ENCODE results near the gene MRPS12.
"Not testable (repeated sequence)": the region's sequence is repeated elsewhere in the genome, so short reads cannot be mapped to it uniquely, and the experiment has no call there.

MRPS12 gene

DNA sequence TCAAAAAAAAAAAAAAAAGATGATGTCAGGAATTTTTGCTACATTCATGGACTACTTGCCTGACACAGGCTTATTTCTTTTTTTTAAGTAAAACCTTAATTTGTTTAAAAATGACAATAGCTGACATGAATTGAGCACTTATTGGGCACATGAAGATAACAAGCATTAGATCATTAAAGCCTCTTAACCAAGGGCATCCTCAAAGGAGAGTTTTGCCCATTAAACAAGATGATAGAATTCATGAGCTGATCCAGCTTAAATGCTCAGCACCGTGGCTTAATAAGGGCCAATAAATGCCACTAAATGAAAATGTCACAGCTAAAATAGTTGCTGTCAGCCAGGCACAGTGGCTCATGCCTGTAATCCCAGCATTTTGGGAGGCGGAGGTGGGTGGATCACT, 25.5 kb downstream of the MRPS12 start:
- no peak for TF ChIP-seq OSR1 (CRISPR knock-in tag; IDR thresholded peaks at IDR 0.05)
- no peak for TF ChIP-seq ZNF565 (CRISPR knock-in tag; conservative IDR thresholded peaks at IDR 0.05; ENCODE audit: low read depth)
- TF ChIP-seq CSDC2 (CRISPR knock-in tag; IDR thresholded peaks at IDR 0.05): no peak
- no peak for TF ChIP-seq SNAI2 (CRISPR knock-in tag; IDR thresholded peaks at IDR 0.05)
- no peak for TF ChIP-seq TOX (CRISPR knock-in tag; IDR thresholded peaks at IDR 0.05; ENCODE audit: borderline replicate concordance)
- no peak for TF ChIP-seq ZNF8 (CRISPR knock-in tag; IDR thresholded peaks at IDR 0.05)
- no peak for TF ChIP-seq ZC3H10 (CRISPR knock-in tag; IDR thresholded peaks at IDR 0.05)
- no peak for TF ChIP-seq PPARA (CRISPR knock-in tag; IDR thresholded peaks at IDR 0.05; ENCODE audit: borderline replicate concordance)
- no peak for TF ChIP-seq ARNTL (CRISPR knock-in tag; IDR thresholded peaks at IDR 0.05; ENCODE audit: borderline replicate concordance, low read depth)
- no peak for TF ChIP-seq ZNF70 (CRISPR knock-in tag; IDR thresholded peaks at IDR 0.05)
- no peak for TF ChIP-seq POU6F1 (CRISPR knock-in tag; IDR thresholded peaks at IDR 0.05; ENCODE audit: borderline replicate concordance, low read depth)
- no peak for ATAC-seq

DNA sequence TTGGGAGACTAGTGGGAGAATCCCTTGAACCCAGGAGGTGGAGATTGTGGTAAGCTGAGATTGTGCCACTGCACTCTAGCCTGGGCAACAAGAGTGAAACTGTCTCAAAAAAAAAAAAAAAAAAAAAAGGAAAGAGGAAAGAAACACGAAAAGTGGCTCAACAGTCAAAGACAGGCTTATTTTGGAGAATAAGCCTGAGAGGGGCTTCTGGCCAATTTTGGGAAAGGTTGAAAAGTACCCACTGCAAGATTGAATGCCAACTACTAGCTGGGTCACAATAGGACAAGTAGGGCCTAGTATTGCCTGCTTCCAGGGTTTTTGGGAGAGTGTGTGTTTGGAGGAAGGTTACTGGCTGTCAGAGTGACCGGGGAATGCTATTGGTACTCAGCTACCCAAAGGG, 27.6 kb downstream of the MRPS12 start:
- no peak for ATAC-seq
- TF ChIP-seq ZFP30 (CRISPR knock-in tag; IDR thresholded peaks at IDR 0.05) (no peak), ARNTL (CRISPR knock-in tag; IDR thresholded peaks at IDR 0.05; ENCODE audit: borderline replicate concordance, low read depth) (no peak), TSHZ2 (CRISPR knock-in tag; IDR thresholded peaks at IDR 0.05) (no peak), TOX (CRISPR knock-in tag; IDR thresholded peaks at IDR 0.05; ENCODE audit: borderline replicate concordance) (no peak), TCF4 (CRISPR knock-in tag; IDR thresholded peaks at IDR 0.05; ENCODE audit: borderline replicate concordance) (no peak), CREB5 (CRISPR knock-in tag; IDR thresholded peaks at IDR 0.05; ENCODE audit: low read depth) (no peak)

DNA sequence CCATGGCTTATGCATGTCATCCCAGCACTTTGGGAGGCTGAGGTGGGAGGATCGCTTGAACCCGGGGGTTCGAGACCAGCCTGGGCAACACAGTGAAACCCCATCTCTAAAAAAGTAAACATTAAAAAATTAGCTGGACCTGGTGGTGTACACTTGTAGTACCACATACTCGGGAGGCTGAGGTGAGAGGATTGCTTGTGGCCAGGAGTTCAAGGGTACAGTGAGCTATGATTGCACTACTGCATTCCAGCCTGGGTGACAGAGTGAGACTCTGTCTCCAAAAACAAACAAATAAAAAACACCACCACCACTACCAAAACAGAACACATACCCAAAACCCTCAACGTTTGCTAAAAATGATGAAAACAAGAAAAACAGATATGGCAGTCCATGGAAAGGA, 28.9 kb downstream of the MRPS12 start:
- TF ChIP-seq OSR1 (CRISPR knock-in tag; IDR thresholded peaks at IDR 0.05) (no peak), CREB5 (CRISPR knock-in tag; IDR thresholded peaks at IDR 0.05; ENCODE audit: low read depth) (no peak), ZNF8 (CRISPR knock-in tag; IDR thresholded peaks at IDR 0.05) (no peak), TOX (CRISPR knock-in tag; IDR thresholded peaks at IDR 0.05; ENCODE audit: borderline replicate concordance) (no peak)
- ATAC-seq: no peak

- ATAC-seq: no peak
- TF ChIP-seq ARNTL (CRISPR knock-in tag; IDR thresholded peaks at IDR 0.05; ENCODE audit: borderline replicate concordance, low read depth) (no peak), ZFP3 (CRISPR knock-in tag; IDR thresholded peaks at IDR 0.05) (no peak), BACH2 (CRISPR knock-in tag; IDR thresholded peaks at IDR 0.05; ENCODE audit: borderline replicate concordance) (no peak), TCF4 (CRISPR knock-in tag; IDR thresholded peaks at IDR 0.05; ENCODE audit: borderline replicate concordance) (no peak), SNAI2 (CRISPR knock-in tag; IDR thresholded peaks at IDR 0.05) (no peak), CREB5 (CRISPR knock-in tag; IDR thresholded peaks at IDR 0.05; ENCODE audit: low read depth) (no peak), POU6F1 (CRISPR knock-in tag; IDR thresholded peaks at IDR 0.05; ENCODE audit: borderline replicate concordance, low read depth) (no peak), OSR1 (CRISPR knock-in tag; IDR thresholded peaks at IDR 0.05) (no peak), ZNF70 (CRISPR knock-in tag; IDR thresholded peaks at IDR 0.05) (no peak), ZC3H10 (CRISPR knock-in tag; IDR thresholded peaks at IDR 0.05) (no peak), PPARA (CRISPR knock-in tag; IDR thresholded peaks at IDR 0.05; ENCODE audit: borderline replicate concordance) (no peak), ZNF8 (CRISPR knock-in tag; IDR thresholded peaks at IDR 0.05) (no peak), CSRNP3 (CRISPR knock-in tag; IDR thresholded peaks at IDR 0.05) (no peak), ESRRG (CRISPR knock-in tag; IDR thresholded peaks at IDR 0.05) (no peak), CSDC2 (CRISPR knock-in tag; IDR thresholded peaks at IDR 0.05) (no peak), PATZ1 (CRISPR knock-in tag; IDR thresholded peaks at IDR 0.05; ENCODE audit: borderline replicate concordance) (no peak)
Measured at GRCh38 chr19:38964738-38965137, 34.0 kb downstream of the MRPS12 start.

GRCh38 chr19:38966149-38966548, 35.4 kb downstream of the MRPS12 start:
- not testable (repeated sequence) for ATAC-seq

All from SK-N-SH treated with all-trans-retinoic acid at 6 μM for 48 hours (cell line).